T-helper 17 cell (primary cell): Measurements from ENCODE around the gene CEPT1. TPM values are rescaled to one million over a fixed set of nuclear protein-coding genes. Genes with fewer than 3 reads are reported as not detected.
A peak's percentile ranks its signal among the peaks of the same experiment; 100 is the strongest.

ENCODE experiments used
- ATAC-seq: fragments of 150-1000 bp; cut with Tn5 transposase; 2 replicates; pipeline ENCODE4 v1.10.0; 2021; ENCODE audit warnings: mild to moderate bottlenecking, moderate library complexity
- DNase-seq, 3 donors: peaks; one replicate each; pipeline versions ENCODE4 v3.0.0 to v3.0.0-alpha.2; 2020 to 2021
- H3K9me3 ChIP-seq: one replicate; pipeline ENCODE4 v1.7.0; 2013; ENCODE audit warnings: low read length, mild to moderate bottlenecking; ENCODE audit not compliant: control insufficient read depth, poor library complexity, severe bottlenecking
- H3K27ac Mint-ChIP-seq: one replicate; pipeline ENCODE4 v1.8.0; 2022; ENCODE audit warnings: mild to moderate bottlenecking, moderate library complexity, mixed read lengths
- H3K27me3 Mint-ChIP-seq: one replicate; pipeline ENCODE4 v1.8.0; 2022; ENCODE audit warnings: mixed read lengths
- H3K36me3 Mint-ChIP-seq: one replicate; pipeline ENCODE4 v1.8.0; 2022; ENCODE audit warnings: low read depth, mixed read lengths
- H3K4me1 Mint-ChIP-seq: one replicate; pipeline ENCODE4 v1.8.0; 2022; ENCODE audit warnings: mild to moderate bottlenecking, mixed read lengths
- H3K4me3 Mint-ChIP-seq: one replicate; pipeline ENCODE4 v1.8.0; 2022; ENCODE audit warnings: mild to moderate bottlenecking, moderate library complexity, mixed read lengths
- total RNA-seq, 4 donors: library from RNA in 2 of 4; stranded (reverse) in 2 of 4; gene quantifications; one replicate each; pipeline ENCODE4 v1.2.3 and lab custom pipeline; 2022 to 2026

CEPT1 gene
- total RNA-seq, 2 donors from 2014 or later = 24.5 TPM

- Mint-ChIP-seq H3K36me3 (no peaks in the 10 kb centered on the region), H3K27ac (peak overlapping the region; percentile 89), H3K4me3 (peak overlapping the region; percentile 87), H3K4me1 (peaks cover 75% of the 10 kb centered on the region), H3K27me3 (no peaks in the 10 kb centered on the region)
- ATAC-seq (no peak), DNase-seq (no peak)
- no peaks in the 10 kb centered on the region for H3K9me3 ChIP-seq
Observed at GRCh38 chr1:111223126-111223685, 83.2 kb downstream of the CEPT1 start.

GRCh38 chr1:111225091-111225490, 85.1 kb downstream of the CEPT1 start:
- Mint-ChIP-seq H3K36me3 (no peaks in the 10 kb centered on the region), H3K27ac (peak overlapping the region; percentile 90), H3K4me3 (peak overlapping the region; percentile 83), H3K27me3 (no peaks in the 10 kb centered on the region), H3K4me1 (peaks cover 70% of the 10 kb centered on the region)
- DNase-seq = no peak
- no peaks in the 10 kb centered on the region for H3K9me3 ChIP-seq
- ATAC-seq = no peak

- Mint-ChIP-seq H3K4me1 (peaks cover 67% of the 10 kb centered on the region), H3K27ac (peak overlapping the region; percentile 90), H3K4me3 (peak overlapping the region; percentile 83), H3K27me3 (no peaks in the 10 kb centered on the region), H3K36me3 (no peaks in the 10 kb centered on the region)
- ATAC-seq = peak; percentile 53
- no peaks in the 10 kb centered on the region for H3K9me3 ChIP-seq
- DNase-seq = no peak
Observed at GRCh38 chr1:111225717-111226400, 85.8 kb downstream of the CEPT1 start.

GRCh38 chr1:111227434-111227833, 87.4 kb downstream of the CEPT1 start, which contains the start of gene CHI3L2:
CHI3L2 (plus strand) TSS chr1:111227713; CDS start chr1:111227730, 17 bp downstream.
- peaks cover 58% of the 10 kb centered on the region for H3K4me1 Mint-ChIP-seq
- peak within 1 kb of the TSS; percentile 90 for H3K27ac Mint-ChIP-seq
- H3K9me3 ChIP-seq = no peaks in the 10 kb centered on the region
- DNase-seq (no peak), ATAC-seq (no peak)
- no peaks in the 10 kb centered on the region for H3K27me3 Mint-ChIP-seq
- H3K36me3 Mint-ChIP-seq = no peaks in the 10 kb centered on the region
- H3K4me3 Mint-ChIP-seq = peak within 1 kb of the TSS; percentile 19

- no peaks in the 10 kb centered on the region for H3K27me3 Mint-ChIP-seq
- peaks cover 51% of the 10 kb centered on the region for H3K4me1 Mint-ChIP-seq
- H3K9me3 ChIP-seq = no peaks in the 10 kb centered on the region
- H3K36me3 Mint-ChIP-seq = no peaks in the 10 kb centered on the region
- H3K27ac Mint-ChIP-seq = peak overlapping the region; percentile 90
- ATAC-seq = no peak
- no peak for DNase-seq
- no peak overlapping the region for H3K4me3 Mint-ChIP-seq
Observed at GRCh38 chr1:111227851-111228747, 88.1 kb downstream of the CEPT1 start.

- Mint-ChIP-seq H3K4me3 (peak overlapping the region; percentile 57), H3K36me3 (no peaks in the 10 kb centered on the region), H3K27me3 (no peaks in the 10 kb centered on the region), H3K4me1 (peaks cover 46% of the 10 kb centered on the region), H3K27ac (peak overlapping the region; percentile 90)
- ATAC-seq (no peak), DNase-seq (no peak)
- no peaks in the 10 kb centered on the region for H3K9me3 ChIP-seq
Observed at GRCh38 chr1:111228748-111229126, 88.7 kb downstream of the CEPT1 start.

GRCh38 chr1:111232134-111232533, 92.1 kb downstream of the CEPT1 start:
- Mint-ChIP-seq H3K36me3 (peaks cover 4% of the 10 kb centered on the region), H3K27ac (no peak overlapping the region), H3K4me1 (peaks cover 26% of the 10 kb centered on the region), H3K27me3 (no peaks in the 10 kb centered on the region), H3K4me3 (no peak overlapping the region)
- no peak for DNase-seq
- H3K9me3 ChIP-seq = no peaks in the 10 kb centered on the region
- ATAC-seq = no peak

GRCh38 chr1:111234258-111234657, 94.2 kb downstream of the CEPT1 start:
- Mint-ChIP-seq H3K4me3 (no peak overlapping the region), H3K27ac (no peak overlapping the region), H3K36me3 (peaks cover 7% of the 10 kb centered on the region), H3K4me1 (peaks cover 18% of the 10 kb centered on the region), H3K27me3 (no peaks in the 10 kb centered on the region)
- DNase-seq (no peak), ATAC-seq (no peak)
- no peaks in the 10 kb centered on the region for H3K9me3 ChIP-seq

Other genes with a start within 250 kb of the CEPT1 start
- 1 to 10 TPM; 4.5 to 7.4 TPM for gene LRIF1, start 176.3 kb upstream of the CEPT1 start, total RNA-seq
- gene DRAM2, start 130 bp upstream of the CEPT1 start, total RNA-seq = 10 to 100 TPM; 30.7 to 31.1 TPM
- gene DENND2D, start 60.4 kb downstream of the CEPT1 start, total RNA-seq = 100 to 1,000 TPM in 1 of 2 donors, 10 to 100 TPM in 1; 62.4 to 126 TPM
- gene CHI3L2, start 87.5 kb downstream of the CEPT1 start, total RNA-seq = 1 to 10 TPM; 8.1 to 9.1 TPM
- not detected for gene CHIA, start 150.6 kb downstream of the CEPT1 start, total RNA-seq